Eye (tissue), 1 donor: ENCODE measurements around the gene ADAM12.

Source experiments
- DNase-seq: peaks from one replicate; pipeline ENCODE4 v3.0.0-alpha.2; 2015

ADAM12 gene

DNA sequence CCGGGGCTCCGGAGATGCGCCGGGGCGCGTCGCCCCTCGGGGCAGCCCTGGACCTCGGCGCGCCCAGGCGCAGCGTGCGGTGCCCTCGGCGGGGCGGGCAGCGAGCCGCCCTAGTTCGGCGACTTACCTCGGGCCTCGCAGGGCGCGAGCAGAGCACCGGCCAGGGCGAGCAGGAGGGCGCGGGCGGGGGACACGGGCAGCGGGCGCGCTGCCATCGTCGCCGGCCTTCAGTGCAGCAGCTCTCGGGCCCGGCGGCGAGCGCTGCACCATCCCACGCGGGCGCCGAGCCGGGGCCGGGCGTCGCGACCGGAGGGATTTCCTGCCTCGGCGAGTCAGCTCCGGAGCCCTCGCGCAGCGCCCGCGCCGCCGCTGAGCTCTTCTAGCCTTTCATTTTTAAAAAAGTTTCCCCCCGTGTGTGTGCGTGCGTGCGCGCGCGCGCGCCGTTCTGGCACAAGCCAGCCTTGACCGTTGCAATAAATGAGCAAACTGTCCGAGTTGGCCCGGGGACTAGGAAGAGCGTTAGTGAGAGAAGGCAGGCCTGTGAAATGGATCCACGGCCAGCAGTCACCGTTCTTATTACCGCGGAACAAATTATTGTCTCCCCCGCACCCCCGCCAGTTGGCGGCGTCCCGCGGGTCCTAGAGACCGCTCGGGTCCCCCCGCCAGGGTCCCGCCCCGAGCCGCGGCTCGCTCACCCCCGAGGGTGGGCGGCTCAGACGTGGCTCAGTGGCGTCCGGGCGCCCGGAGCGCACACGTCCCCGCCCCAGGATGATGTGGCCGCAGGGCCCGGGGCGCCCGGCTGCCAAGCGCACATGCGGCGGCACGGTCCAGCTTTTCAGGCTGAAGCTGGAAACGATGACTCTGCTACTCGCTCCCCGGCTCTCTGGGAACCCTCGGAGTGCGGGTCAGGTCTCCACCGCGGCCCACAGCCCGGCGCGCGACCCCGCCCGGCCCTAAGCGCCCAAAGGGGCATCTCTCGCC lies at the start of gene ADAM12:
Gene ADAM12, minus strand, starts transcription at position 547 of the 981 bp plus-strand sequence. Its CDS starts 332 bp downstream, at position 215.
- DNase-seq, result peak; percentile 76

- DNase-seq, result no peak
Observed at GRCh38 chr10:126437635-126438406, 49.5 kb upstream of the ADAM12 start.

GRCh38 chr10:126434235-126434634 lies 46.0 kb upstream of the ADAM12 start:
- no peak for DNase-seq

- DNase-seq, result no peak
Observed at GRCh38 chr10:126433351-126433750, 45.1 kb upstream of the ADAM12 start.

DNA sequence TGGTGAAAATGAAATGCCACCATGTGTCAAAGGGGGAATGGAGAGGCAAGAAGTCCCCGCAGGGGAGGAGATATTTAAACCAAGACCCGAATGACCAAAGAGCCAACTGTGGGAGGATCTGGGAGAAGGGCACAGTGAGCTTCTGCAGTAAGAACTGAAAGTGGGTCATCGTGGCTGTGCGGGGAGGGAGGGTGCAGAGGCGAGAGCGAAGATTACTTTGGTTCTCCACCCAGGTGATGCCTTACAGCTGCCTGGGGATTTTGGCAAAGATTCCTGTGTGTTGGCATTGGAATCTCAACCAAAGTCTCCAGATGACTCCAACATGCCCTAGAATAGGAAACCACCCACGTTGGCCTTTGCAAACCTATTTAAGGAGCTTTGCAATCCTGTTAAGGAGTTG lies 44.2 kb upstream of the ADAM12 start:
- no peak for DNase-seq

GRCh38 chr10:126431816-126432215 lies 43.5 kb upstream of the ADAM12 start:
- no peak for DNase-seq

GRCh38 chr10:126430512-126430911 lies 42.2 kb upstream of the ADAM12 start:
- DNase-seq, result no peak

- no peak for DNase-seq
Observed at GRCh38 chr10:126429275-126429674, 41.0 kb upstream of the ADAM12 start.

- DNase-seq, result no peak
Observed at GRCh38 chr10:126425489-126426065, 37.3 kb upstream of the ADAM12 start.

GRCh38 chr10:126425032-126425431 lies 36.8 kb upstream of the ADAM12 start:
- DNase-seq, result no peak

- no peak for DNase-seq
Observed at GRCh38 chr10:126423732-126424491, 35.6 kb upstream of the ADAM12 start.

- no peak for DNase-seq
Observed at GRCh38 chr10:126422567-126422966, 34.3 kb upstream of the ADAM12 start.

- DNase-seq, result no peak
Observed at GRCh38 chr10:126421756-126422256, 33.5 kb upstream of the ADAM12 start.

DNA sequence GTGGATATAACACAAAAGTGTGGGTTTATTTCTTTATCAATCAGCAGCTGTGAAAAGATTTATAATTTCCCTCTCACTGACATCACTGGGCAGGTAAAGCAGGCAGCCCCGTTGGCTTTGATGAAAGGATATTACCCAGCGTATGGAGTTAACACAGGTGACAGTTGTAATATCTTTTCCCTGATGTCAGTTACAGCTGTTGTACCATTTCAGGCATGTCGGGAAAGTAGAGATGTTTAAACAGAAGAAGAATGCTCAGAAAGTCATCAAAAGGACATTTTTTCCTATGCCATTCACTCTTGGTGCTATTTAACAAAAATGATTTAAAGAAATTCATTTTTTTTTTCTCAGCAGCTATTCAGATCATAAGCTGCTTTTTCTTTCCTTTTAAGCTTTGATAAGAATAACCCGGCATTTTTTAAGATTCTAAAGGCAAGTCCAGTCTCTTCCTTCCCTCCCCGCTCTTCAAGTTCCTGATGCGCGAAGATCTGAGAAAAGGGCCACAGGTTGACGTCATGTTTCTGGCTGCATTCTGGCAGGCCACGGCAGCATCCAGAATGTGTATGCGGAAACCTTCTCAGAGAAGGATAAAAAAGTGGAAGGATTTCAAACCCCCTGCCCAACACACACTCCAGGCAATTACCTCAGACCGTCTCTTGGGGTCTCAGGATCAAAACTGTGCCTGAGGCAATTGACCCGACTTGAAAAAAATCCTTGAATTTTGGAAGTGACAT lies 32.5 kb upstream of the ADAM12 start:
- no peak for DNase-seq

DNA sequence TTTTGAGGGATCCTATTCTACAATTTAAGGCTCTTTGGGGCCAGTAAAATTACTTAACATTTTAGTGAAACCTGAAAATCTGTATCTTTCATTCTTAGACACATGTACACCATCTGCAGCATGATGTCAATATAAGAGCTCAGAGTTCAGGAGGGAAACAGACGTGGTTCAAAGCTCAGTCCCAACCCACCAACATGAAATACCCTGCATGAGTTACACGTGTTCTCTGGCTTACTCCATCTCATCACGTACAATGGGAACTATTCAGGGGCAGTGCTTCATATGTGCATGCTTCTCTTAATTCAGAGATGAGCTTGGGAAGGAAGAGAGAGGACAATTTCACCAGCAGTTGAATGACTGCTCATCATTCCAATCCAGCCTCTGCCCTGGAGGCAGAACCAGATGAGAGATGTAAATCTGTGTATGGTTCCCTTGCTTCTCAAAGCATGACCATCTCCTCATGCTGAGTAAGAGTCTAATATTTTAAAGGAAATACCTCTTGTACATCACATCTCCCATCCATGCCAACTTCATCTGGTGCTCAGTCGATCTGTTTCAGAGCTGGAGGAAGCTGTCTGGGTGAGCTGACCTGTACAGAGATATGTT lies 29.0 kb upstream of the ADAM12 start:
- DNase-seq, result no peak

DNA sequence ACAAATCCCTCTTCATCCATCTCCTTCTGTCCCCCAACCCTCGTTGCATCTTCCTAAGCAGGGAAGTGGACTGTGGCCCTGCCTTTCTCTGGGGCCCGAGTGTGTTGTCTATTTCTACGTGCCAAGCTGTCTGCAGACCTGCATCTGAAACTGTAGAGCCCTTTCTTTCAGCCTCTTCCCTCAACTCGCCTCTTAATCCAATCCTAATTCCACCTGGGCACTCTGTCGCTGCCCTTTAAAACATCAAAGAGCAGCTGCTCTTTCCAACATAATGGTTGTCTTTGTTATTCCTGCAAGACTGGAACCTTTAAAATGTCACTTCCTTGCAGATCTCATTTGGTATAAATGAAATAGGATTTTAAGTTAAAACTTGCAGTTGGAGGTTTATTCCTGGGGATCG lies 21.5 kb upstream of the ADAM12 start:
- DNase-seq, result no peak

DNA sequence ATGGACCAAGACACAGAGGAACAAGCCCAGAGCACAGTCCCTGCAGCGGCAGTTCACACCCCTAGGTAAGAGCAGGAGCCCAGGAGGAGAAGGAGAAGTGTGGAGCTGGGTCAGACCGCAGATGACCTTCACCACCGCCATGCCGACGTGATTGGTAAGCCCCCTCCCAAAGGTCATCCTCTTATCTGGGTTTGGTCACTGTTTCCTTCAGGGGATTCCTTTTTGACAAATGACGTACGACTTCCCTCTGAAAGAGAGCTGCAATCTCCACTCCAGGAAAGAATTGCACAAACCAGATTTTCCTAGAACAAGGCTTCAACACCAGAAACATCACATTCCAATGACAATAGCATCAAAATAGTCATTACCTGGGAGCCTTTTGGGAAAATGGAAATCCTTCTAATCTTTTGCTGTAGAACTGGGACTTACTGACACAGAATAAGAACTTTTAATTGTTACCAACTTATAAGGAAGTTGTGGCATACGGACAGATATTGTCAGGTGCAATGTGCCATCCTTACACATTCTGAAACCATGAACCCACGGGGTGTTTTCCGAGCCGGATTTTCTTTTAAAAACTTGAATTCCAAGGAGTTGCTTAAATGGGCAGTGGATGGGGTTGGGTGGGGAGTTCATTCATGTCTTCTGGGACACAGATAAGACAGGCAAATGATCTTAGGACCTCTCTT lies 20.8 kb upstream of the ADAM12 start:
- DNase-seq, result no peak

DNA sequence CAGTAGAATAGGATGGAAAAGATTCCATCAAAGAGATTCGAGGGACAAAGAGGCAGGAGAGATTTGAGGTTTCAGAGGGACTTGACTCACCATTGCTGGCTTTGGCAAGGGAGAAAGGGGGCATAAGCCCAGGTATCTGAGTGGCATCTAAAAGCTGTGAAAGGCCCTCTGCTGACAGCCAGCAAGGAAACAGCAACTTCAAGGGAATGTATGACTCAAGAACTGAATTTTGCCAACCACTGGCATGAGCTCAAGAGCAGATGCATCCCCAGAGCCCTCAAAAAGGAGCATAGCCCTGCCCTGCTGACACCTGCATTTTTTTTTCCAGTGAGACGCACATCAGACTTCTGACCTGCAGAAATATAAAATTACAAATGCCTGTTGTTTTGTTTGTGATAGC lies 19.6 kb upstream of the ADAM12 start:
- DNase-seq, result no peak

DNA sequence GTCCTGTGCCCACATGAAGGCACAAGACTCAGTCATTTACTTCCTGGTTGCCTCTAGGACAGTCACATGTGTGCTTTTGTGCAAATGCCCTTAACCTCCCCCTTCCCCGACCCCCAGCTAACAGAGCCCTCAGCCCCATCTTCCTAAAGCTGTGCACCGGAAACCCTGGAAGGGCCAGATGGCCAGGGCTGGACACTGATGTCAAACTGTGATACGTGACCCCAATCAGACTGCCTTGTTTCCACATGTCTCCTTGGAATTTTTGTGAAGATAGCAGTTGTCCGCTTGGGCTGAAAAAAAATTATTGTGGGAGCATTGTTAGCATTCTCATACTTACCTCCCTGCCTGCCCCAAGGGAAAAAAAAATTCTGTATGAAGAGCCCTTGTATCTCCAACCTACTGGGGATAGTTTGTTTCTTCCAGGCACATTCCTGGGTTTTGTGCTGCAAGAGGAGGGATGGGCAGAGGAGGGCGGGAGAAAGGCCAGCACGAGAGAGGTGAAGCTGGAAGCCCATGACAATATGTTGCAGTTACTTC lies 17.0 kb upstream of the ADAM12 start:
- peak; percentile 36 for DNase-seq
